Right renal cortex interstitium (tissue), 3 donors: ENCODE data around the gene LPCAT3. TPM values are rescaled to one million over a fixed set of nuclear protein-coding genes. Genes with fewer than 3 reads are reported as not detected.
"Not testable (repeated sequence)": the region's sequence is repeated elsewhere in the genome, so short reads cannot be mapped to it uniquely, and the experiment has no call there.

Experiments
- DNase-seq, 3 donors: peaks; one replicate each; pipeline ENCODE4 v3.0.0-alpha.2; 2013; ENCODE audit warnings: low read depth in 3 of 3, low spot score in 2 of 3
- polyA plus RNA-seq, 3 donors: library from polyadenylated mRNA; unstranded; fragments of 120-200 nt; gene quantifications; one replicate each; pipeline ENCODE4 v1.2.1, GENCODE V29; 2013; ENCODE audit not compliant: insufficient read length in 3 of 3

The LPCAT3 gene
- polyA plus RNA-seq, 3 donors = 61.5 to 68.3 (median 65.3) TPM

DNA sequence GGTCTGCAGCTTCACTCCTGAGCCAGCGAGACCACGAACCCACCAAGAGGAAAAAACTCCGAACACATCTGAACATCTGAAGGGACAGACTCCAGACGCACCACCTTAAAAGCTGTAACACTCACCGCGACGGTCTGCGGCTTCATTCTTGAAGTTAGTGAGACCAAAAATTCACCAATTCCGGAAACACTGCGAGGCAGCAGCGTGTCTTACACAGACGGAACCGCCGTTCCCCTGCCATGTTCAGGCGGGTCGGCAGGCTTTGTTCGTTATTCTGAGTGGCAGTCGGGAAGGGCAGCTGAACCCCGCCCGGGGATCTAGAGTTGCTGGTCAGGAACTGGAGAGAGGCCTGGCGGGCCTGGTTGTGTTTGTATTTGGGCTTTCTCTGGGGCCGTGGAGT lies 20.3 kb upstream of the LPCAT3 start:
- DNase-seq = no peak

DNA sequence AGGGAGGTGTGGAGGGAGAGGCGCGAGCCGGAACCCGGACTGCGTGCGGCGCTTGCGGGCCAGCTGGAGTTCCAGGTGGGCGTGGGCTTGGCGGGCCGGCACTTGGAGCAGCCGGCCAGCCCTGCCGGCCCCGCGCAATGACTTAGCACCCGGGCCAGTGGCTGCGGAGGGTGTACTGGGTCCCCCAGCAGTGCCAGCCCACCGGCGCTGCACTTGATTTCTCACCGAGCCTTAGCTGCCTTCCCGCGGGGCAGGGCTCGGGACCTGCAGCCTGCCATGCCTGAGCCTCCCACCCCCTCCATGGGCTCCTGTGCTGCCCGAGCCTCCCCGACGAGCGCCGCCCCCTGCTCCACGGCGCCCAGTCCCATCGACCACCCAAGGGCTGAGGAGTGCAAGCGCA lies 19.1 kb upstream of the LPCAT3 start:
- DNase-seq = not testable (repeated sequence)

DNA sequence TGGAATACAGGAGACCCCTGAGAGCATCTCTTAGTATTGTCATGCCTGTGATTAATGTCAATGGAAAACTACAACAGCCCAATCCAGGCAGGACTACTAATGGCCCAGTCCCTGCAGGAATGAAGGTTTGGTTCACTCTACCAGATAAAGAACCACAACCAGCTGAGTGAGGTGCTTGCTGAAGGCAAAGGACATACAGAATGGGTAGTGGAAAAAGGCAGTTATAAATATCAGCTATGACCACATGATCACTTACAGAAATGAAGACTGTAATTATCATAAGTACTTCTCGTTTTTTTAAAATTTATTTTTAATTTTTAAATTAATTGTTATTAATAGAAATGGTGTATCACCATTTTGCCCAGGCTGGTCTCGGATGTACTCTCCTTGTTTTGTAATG lies 17.2 kb upstream of the LPCAT3 start:
- no peak for DNase-seq

DNA sequence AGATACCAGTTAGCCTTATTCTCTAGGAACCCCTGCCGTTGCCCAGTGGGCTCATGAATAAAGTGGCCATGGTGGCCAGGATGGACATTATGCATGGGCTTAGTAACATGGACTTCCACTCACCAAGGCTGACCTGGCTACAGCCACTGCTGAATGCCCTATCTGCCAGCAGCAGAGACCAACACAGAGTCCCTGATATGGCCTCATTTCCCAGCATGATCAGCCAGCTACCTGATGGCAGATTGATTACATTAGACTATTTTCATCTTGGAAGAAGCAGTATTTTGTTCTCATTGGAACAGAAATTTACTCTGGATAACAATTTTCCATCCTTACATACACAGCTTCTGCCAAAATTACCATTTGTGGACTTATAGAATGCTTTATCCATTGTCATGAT lies 16.2 kb upstream of the LPCAT3 start:
- no peak for DNase-seq

DNA sequence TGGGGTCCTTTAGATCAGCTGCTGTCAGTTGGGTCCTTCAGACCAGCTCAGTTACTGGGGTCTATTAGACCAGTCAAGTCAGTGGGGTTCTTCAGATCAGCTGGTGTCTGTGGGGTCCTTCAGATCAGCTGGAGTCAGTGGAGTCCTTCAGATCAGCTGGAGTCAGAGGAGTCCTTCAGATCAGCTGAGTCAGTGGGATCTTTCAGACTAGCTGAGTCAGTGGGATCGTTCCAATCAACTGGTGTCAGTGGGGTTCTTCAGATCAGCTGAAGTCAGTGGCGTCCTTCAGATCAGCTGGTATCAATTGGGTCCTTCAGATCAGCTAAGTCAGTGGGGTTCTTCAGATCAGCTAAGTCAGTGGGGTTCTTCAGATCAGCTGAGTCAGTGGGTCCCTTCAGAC lies 14.7 kb upstream of the LPCAT3 start:
- no peak for DNase-seq

DNA sequence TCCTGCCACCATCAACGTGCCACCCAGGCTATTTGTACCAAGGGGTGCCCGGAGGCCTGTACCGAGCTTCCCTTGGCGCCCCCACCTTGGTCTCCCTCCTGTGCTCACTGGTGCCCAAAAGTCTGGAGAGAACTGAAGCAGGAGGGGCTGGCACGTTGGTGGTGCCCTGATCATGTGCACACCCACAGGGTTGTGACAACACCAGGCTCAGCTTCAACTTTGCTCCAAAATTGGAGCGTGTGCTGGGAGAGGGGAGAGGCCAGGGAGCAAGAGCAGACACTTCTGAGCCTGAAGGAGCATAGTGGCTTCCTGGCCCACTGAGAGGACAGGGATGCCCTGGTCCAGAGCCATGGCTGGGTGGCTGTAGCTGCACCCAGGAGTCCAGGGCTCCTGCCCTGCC lies 13.0 kb upstream of the LPCAT3 start:
- no peak for DNase-seq

DNA sequence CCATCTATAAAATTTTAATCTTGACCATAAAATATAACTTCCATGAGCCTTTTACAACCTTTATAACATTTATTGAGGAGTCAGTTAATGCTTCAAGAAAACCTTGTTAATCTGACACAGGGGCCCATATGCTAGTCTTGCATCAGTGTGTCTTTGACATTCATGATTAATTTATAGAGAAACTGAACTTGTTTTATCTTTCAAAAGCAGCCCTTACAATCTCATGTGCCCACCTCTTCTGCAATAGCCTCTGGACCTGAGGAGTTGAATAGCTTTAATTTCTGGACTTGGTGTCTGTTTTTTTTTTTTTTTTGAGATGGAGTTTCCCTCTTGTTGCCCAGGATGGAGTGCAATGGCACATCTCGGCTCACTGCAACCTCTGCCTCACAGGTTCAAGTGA lies 8.6 kb upstream of the LPCAT3 start:
- no peak for DNase-seq

DNA sequence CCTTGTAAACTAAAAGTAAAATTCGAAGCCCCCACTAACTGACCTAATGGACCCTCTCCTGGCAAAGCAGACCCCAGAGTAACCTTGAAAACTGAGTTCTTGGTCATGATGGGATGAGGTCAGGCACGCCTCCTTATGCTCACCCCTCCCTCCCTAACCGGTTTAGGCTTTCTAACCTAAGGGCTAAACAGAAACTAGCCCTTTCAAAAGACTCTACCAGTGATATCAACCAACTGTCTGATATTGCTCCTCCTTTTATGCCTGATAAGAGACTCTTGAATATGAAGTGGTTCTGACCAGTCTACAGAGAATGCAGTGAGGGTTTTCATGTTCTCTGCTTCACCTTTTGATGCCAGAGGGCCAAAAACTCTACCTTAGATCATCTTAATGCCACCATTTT lies 4.8 kb upstream of the LPCAT3 start:
- DNase-seq = no peak

DNA sequence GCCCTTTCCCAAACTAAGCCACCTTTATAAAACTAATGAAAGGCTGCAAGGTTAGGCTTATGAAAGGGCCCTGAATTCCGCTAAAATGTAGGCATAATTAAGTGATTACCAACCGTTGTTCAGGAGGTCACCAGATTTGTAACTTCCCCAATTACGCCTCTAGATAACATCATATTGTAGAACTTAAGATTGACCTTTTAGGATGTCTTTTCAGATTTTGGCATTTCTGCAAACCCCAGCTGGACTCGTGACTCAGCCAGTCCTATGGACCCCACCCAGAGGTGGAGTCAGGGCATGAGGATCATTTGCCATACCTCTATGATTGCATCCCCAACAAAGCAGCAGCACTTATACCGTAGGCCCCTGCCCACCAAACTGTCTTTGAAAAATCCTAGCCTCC lies 3.7 kb upstream of the LPCAT3 start:
- DNase-seq = no peak

DNA sequence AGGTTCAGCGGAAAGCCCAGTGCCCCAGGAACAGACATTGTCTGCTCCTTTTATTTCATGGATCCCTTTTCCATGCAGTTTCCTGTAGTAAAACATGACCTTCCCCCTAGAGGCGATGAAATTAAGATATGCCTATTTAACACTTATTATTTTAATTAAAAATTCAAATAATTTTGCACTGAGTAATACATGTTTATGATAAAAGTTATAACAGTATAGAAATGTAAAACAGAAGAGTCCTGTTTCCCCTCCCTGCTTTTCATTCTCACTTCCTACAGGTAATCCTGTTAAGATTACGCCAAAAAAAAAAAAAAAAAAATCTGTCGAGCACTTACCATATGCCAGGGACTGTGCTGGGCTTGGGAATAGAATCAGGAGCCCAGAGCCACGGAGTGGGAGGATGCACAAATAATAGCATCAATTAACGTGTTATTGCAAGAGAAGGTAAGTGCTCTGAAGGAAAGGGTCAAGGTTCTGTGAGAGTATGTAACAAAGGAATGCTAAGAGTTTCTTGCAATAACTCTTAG lies 830 bp upstream of the LPCAT3 start:
- DNase-seq = peak in 1 of 3 donors; percentile 5

DNA sequence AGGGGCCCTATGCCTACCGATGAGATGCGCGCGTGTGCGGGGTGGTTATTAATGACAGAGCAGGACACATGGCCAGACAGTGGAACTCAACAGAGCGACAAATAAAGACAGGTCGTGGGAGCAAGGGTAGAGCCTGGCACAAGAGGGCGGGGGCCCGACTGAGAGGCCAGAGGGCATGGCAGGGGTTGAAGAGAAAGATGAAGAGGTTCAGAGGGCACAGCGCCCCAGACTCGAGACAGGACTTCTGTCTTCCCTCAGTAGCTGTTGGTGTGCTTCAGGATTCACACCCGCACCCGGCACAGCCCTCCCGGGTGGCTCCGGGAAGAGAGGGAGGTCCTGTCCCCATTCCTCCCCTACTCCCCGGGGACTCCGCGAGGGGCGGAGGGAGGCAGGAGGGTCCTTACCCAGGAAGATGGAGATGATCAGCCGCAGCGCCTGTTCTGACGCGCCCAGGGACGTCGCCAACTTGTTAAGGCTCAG lies 366 bp downstream of the LPCAT3 start:
- peak in 1 of 3 donors; percentile 4 for DNase-seq

DNA sequence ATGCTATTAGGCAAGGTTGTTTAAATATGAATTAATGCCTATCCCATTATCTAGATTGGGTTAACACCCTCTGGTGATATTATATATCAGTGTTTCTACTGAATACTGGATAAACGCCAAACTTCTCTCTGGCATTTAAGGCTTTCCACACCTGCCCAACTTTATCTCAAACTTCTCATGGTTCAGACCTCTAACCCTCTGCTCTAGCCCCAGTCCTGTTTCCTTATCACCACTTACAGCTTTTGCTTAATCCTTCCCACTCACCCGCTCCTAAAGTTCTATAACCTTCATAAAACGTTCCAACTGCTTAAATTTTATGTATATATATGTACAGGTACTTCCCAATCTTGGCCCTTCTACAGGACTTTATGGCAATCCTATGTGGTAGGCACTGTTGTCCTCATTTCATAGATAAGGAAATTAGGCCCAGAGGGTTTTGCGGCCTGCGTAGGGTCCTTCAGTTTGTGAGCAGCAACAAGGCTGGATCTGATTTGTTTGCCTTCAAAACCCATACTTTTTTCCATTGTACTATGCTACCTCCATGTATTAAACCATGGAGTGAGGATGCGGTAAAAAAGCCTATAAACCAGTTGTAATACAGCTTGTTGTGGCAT lies 1.2 kb downstream of the LPCAT3 start:
- DNase-seq = no peak

DNA sequence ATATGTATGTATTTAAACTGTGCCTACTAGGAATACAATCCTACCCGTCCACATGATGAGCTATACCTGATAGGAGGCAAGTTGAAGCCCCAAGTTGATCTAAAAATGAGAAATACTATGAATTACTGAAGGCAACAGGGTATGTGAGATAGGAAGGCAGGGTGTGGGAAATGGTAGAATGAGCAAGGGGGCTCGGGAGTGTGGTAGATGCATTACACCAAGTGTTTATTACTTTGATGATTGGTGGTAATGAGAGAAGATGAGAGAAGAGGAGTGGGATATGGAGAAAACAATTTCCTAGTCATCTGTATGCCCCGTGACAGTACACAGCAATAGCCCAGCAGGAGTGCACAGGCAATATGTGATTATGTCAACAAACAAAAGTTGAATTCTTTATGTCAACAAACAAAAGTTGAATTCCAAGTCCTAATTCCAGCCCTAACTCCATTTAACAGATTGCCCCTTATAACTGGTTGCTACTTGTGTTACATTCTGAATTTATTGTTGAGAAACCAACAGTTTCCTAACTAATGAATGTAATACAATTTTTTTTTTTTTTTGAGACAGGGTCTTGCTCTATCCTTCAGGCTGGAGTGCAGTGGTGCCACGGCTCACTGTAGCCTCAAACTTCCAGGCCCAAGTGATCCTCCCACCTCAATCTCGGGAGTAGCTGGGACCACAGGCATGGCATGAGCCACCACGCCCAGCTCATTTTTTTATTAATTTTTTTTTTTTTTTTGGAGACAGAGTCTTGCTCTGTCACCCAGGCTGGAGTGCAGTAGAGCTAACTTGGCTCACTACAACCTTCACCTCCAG lies 2.5 kb downstream of the LPCAT3 start:
- no peak for DNase-seq

DNA sequence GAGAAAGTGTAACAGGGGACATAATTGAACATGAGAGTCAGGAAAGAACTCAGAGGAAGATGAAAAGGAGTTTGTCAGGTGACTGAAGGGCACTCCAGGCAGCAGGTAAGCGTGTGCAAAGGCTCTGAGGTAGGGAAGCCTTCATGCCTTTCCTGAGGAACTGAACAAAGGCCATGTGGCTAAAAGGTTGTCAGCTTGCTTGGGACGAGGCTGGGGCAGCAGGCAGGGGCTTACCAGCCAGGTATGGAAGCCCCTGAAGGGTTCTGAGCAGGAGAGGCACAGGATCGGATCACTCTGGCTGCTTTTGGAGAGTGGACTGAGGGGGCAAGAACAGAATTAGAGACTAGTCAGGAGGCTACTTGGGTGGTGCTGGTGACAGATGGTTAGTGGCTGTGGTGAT lies 5.2 kb downstream of the LPCAT3 start:
- no peak for DNase-seq

DNA sequence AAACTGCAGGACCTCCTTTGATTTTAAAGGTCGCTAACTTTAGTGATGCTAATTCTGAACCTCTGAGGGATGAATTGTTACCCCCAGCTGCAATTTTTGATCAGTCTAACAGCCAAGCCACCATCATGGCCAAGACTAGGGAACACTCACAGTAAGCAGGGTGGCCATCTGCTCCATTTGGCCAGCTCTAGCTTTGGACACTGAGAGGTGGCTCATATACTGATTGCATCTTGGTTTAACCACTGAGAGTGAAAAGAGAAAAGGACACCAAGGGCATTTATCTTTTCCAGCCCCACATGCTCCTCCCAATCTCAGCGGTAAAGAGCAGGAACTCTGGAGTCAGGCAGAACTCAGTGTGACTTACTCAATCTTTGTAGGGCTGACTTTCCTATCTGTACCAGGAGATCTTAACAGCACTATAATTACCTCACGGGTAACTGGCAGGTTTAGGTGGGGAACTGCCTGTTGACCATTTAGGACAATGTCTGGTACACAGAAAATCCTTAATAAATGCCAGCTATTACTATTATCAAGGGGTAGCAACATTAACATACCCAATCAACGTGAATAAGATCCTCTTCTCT lies 6.2 kb downstream of the LPCAT3 start:
- DNase-seq = no peak

DNA sequence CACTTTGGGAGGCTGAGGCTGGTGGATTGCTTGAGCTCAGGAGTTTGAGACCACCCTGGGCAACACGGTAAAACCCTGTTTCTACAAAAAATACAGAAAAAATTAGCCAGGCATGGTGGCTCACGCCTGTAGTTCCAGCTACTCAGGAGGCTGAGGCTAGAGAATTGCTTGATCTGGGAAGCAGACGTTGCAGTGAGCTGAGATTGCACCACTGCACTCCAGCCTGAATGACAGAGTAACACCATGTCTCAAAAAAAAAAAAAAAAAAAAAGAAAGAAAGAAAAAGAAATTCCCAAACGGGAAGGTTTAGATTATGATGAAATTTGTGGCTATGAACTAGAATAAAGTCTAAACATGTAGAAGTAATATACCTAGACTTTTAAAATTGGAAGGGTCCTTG lies 6.9 kb downstream of the LPCAT3 start:
- DNase-seq = not testable (repeated sequence)

DNA sequence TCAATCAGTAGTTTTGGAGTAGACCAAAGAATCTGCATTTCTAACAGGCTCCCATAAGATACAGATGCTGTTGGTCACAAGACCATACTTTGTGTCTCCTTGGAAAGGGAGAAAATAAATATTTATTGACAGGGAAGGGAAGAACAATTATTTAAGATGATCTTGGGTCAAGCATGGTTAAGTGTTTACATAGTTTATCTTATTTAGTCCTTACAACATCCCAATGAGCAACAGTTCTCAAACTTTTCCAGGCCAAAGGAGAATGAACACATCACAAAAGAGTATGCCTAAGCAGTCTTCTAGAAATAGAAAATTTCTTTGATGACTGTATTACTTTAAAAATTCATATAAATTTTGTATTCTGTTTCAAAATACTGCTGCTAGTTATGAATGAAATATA lies 8.8 kb downstream of the LPCAT3 start:
- DNase-seq = no peak

DNA sequence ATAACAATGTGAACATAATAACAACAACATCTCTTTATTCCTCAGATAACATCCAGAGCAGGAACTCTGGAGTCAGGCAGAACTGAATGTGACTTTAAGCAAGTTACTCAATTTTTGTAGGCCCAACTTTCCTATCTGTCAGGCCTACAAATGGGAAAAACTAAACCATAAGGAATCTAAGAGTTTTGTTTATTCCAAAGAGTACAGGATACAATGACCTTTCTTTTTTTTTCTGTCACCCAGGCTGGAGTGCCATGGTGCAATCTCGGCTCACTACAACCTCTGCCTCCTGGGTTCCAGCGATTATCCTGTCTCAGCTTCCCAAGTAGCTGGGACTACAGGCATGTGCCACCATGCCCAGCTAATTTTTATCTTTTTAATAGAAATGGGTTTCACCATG lies 9.4 kb downstream of the LPCAT3 start:
- DNase-seq = no peak

DNA sequence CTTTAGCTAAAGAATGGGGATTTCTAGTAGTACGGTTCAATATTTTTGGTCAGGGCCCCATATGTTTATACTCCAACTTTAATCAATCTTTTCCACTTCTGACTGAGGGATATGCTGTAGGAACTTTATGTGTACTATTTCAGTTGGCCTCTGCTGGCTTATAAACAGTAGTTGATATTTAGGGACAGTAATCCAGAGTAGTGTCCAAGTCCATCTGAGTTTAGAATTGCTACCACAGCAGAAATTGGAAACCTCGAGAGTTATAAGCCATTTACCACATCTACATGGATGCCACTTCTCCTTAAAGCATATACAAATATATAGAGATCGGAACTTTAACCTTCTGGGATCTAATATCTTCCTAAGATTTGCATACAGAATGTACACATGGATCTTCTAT lies 11.6 kb downstream of the LPCAT3 start:
- DNase-seq = no peak

DNA sequence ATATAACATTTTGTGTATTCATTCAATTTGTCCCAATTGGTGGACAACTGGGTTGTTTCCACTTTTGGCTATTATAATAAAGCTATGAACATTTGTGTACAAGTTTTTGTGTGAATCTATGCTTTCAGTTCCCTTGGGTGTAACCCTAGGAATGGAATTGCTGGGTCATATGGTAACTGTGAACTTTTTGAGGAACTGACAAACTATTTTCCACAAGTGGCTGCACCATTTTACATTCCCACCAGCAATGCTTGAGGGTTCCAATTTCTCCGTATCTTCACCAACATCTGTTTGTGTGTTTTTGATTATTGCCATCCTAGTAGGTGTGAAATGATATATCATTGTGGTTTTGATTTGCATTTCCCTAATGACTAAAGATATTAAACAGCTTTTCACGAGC lies 13.0 kb downstream of the LPCAT3 start:
- no peak for DNase-seq

DNA sequence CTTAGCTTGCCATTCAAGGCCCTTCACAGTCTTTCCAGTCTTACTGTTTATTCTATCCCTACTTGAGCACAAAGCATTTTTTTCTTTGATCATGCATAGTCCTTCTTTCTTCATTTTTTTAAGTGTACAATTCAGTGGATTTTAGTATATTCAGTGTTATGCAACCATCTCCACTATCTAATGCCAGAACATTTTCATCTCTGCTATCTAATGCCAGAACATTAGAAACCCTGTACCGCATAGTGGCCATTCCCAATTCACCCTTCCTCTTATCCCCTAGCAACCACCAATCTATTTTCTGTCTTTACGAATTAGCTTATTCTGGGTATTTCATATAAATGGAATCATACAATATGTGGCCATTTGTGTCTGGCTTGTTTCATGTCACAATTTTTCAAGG lies 13.4 kb downstream of the LPCAT3 start:
- no peak for DNase-seq

DNA sequence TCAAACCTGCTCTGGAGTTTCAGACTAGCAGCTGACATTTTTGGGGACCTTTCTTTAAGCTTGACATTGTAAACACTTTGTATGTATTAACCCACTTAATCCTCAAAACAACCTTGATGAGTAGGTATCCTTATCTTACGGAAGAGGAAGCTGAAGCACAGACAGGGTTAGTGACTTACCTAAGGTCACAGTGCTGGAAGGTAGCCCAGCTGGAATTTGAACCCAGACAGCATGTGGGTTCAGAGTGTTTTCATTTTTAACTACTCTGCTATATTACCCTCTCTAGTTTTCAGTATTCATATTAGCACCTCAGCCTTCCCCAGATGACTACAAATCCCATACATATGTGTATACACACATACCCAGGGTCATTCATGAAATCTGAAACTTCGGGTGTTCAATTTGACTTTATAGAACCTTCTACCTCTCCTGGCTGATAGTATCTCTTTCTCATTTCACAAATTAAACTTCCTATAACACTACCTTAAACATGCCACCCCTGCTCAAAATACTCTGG lies 13.9 kb downstream of the LPCAT3 start:
- DNase-seq = no peak
